WTC11 (cell line): Measurements from ENCODE around the gene CBFA2T3. TPM values are rescaled to one million over a fixed set of nuclear protein-coding genes. Genes with fewer than 3 reads are reported as not detected.
A peak's percentile ranks its signal among the peaks of the same experiment; 100 is the strongest.

Experiments
- ATAC-seq: fragments of 200-7000 bp; cut with Tn5 transposase; 2 replicates; pipeline ENCODE4 v1.10.0; 2021; ENCODE audit warnings: mild to moderate bottlenecking, moderate library complexity
- CTCF ChIA-PET: fragments of 300-600 bp; sonication (Branson Sonifier 250); formaldehyde crosslinking; loops from one replicate; lab custom pipeline; 2021; ENCODE audit warnings: antibody characterized with exemption; lab: Charles Lee
- POLR2A ChIA-PET: fragments of 350-600 bp; sonication (Branson Sonifier 250); formaldehyde crosslinking; loops from one replicate; lab custom pipeline; 2021; ENCODE audit warnings: antibody characterized with exemption; lab: Charles Lee
- DNase-seq: peaks from one replicate; pipeline ENCODE4 v3.0.0; 2021; ENCODE audit warnings: low spot score
- H3K27ac Mint-ChIP-seq: 2 replicates; pipeline ENCODE4 v1.8.0; 2021; ENCODE audit warnings: mixed read lengths
- H3K27me3 Mint-ChIP-seq: 2 replicates; pipeline ENCODE4 v1.8.0; 2021; ENCODE audit warnings: low read depth, mild to moderate bottlenecking, moderate library complexity, mixed read lengths
- H3K36me3 Mint-ChIP-seq: 2 replicates; pipeline ENCODE4 v1.8.0; 2021; ENCODE audit warnings: mixed read lengths
- H3K4me1 Mint-ChIP-seq: 2 replicates; pipeline ENCODE4 v1.8.0; 2022; ENCODE audit warnings: mixed read lengths
- H3K4me3 Mint-ChIP-seq: 2 replicates; pipeline ENCODE4 v1.8.0; 2021; ENCODE audit warnings: mild to moderate bottlenecking, moderate library complexity, mixed read lengths
- H3K9me3 Mint-ChIP-seq: 2 replicates; pipeline ENCODE4 v1.8.0; 2021; ENCODE audit warnings: mixed read lengths
- E2F1 ChIP-seq: sonication (generic); formaldehyde crosslinking; IDR thresholded peaks from 2 replicates; pipeline ENCODE4 v1.8.0; 2022; ENCODE audit warnings: mild to moderate bottlenecking, missing genetic modification reagents
- FOXJ3 ChIP-seq: sonication (generic); formaldehyde crosslinking; IDR thresholded peaks from 2 replicates; pipeline ENCODE4 v1.9.0; 2021; ENCODE audit warnings: missing genetic modification reagents, mild to moderate bottlenecking, borderline replicate concordance
- IRF2 ChIP-seq: sonication (generic); formaldehyde crosslinking; IDR thresholded peaks from 2 replicates; pipeline ENCODE4 v1.8.0; 2022; ENCODE audit warnings: low read depth, missing genetic modification reagents, borderline replicate concordance
- MYBL2 ChIP-seq: sonication (generic); formaldehyde crosslinking; IDR thresholded peaks from 2 replicates; pipeline ENCODE4 v1.8.1; 2023; ENCODE audit warnings: mild to moderate bottlenecking, moderate library complexity, missing genetic modification reagents
- NR2C2 ChIP-seq: sonication (generic); formaldehyde crosslinking; IDR thresholded peaks from 2 replicates; pipeline ENCODE4 v1.8.0; 2022; ENCODE audit warnings: mild to moderate bottlenecking, missing genetic modification reagents
- PRDM15 ChIP-seq: sonication (generic); formaldehyde crosslinking; IDR thresholded peaks from 2 replicates; pipeline ENCODE4 v1.8.0; 2022; ENCODE audit warnings: missing genetic modification reagents
- PRRX2 ChIP-seq: fragments of 250-450 bp; sonication (Bioruptor Pico); IDR thresholded peaks from 2 replicates; pipeline ENCODE4 v1.8.0; 2021; ENCODE audit warnings: mild to moderate bottlenecking
- SMAD4 ChIP-seq: sonication (generic); formaldehyde crosslinking; IDR thresholded peaks from 2 replicates; pipeline ENCODE4 v1.8.0; 2022; ENCODE audit warnings: mild to moderate bottlenecking, missing genetic modification reagents
- ZNF219 ChIP-seq: sonication (generic); formaldehyde crosslinking; IDR thresholded peaks from 2 replicates; pipeline ENCODE4 v1.8.0; 2023; ENCODE audit warnings: missing genetic modification reagents, mild to moderate bottlenecking, borderline replicate concordance
- ZNF423 ChIP-seq: fragments of 250-450 bp; sonication (Bioruptor Pico); IDR thresholded peaks from 2 replicates; pipeline ENCODE4 v2.1.2; 2022; ENCODE audit warnings: mild to moderate bottlenecking, moderate library complexity
- ZSCAN18 ChIP-seq: fragments of 250-450 bp; sonication (Bioruptor Pico); IDR thresholded peaks from 2 replicates; pipeline ENCODE4 v2.1.2; 2022; ENCODE audit warnings: mild to moderate bottlenecking, moderate library complexity
- total RNA-seq: library from RNA; stranded (reverse); gene quantifications from 3 replicates; pipeline ENCODE4 v1.2.3, GENCODE V29; 2021
- TF ChIP-seq, protein P1 (sequence below): sonication (generic); formaldehyde crosslinking; IDR thresholded peaks from 2 replicates; pipeline ENCODE4 v1.8.1; 2022; ENCODE audit warnings: low read depth, mild to moderate bottlenecking, moderate library complexity, missing genetic modification reagents, borderline replicate concordance
- TF ChIP-seq, protein P2 (sequence below): fragments of 250-450 bp; sonication (Bioruptor Pico); IDR thresholded peaks from 2 replicates; pipeline ENCODE4 v1.9.0; 2021; ENCODE audit warnings: mild to moderate bottlenecking

Gene CBFA2T3
- total RNA-seq, 1 experiment from 2014 or later: 2.6 TPM

DNA sequence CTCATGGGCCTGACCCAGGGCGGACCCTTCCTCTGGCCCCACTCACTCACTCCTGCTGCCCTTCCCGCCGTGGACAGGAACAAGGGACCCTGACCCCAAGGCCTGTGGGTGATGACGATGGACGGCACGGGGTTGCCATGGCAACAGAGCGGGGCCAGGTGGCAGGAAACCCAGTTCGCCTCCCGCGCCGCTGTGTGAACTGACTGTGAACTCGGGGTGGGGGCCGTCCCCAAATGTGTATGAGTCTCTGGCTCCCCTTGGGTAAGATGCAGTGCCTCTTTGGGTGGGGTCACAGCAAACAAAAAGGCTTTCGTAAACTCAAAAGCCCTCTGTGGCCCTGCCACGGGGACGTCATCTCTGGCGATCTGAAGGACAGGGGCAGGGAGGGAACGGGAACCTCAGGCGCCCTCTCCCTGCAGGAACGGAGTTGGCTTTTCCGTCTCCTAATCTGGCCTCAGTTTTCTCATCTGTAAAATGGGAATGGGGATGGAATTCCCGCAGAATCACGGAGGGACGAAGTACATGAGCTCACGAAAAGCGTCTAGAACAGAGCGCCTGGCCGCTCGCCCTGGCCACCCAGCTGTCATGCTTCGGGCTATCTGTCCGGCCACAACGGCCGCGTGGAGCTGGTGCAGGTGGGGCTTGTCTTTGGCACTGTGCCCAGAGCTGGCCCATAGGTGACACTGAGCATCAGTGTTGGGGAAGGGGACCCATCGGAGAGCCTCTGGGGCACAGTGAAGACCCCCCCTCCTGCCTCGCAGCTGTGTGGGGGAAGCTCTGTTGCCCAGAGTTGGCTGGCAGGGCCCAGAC is 65.7 kb downstream of the CBFA2T3 start (continued):
- TF ChIP-seq E2F1 (CRISPR knock-in tag): no peak

GRCh38 chr16:88910284-88911135 is 66.5 kb downstream of the CBFA2T3 start:
- H3K27ac Mint-ChIP-seq: peak overlapping the region; percentile 19; the same call in 1 of the 2 replicates
- ChIA-PET CTCF (interaction anchor here (0.6 kb wide), 1 partner anchor 31 kb away, joined by 3 read pairs; no protein-coding TSS in a partner anchor), POLR2A (no interaction called here)
- DNase-seq (no peak), ATAC-seq (no peak)
- H3K9me3 Mint-ChIP-seq: peaks cover 10% of the 10 kb centered on the region; the same call in 1 of the 2 replicates
- no peaks in the 10 kb centered on the region for H3K36me3 Mint-ChIP-seq
- H3K4me3 Mint-ChIP-seq: no peak overlapping the region
- peaks cover 2% of the 10 kb centered on the region; the same call in 1 of the 2 replicates for H3K4me1 Mint-ChIP-seq
- TF ChIP-seq ZNF423 (CRISPR knock-in tag) (no peak), PRDM15 (CRISPR knock-in tag) (peak; percentile 90), MYBL2 (CRISPR knock-in tag) (no peak), IRF2 (CRISPR knock-in tag) (no peak)
- no peaks in the 10 kb centered on the region for H3K27me3 Mint-ChIP-seq

- H3K9me3 Mint-ChIP-seq: peaks cover 10% of the 10 kb centered on the region; the same call in 1 of the 2 replicates
- TF ChIP-seq SMAD4 (no peak), NR2C2 (no peak), ZNF423 (CRISPR knock-in tag) (no peak), FOXJ3 (CRISPR knock-in tag) (no peak), PRRX2 (CRISPR knock-in tag) (no peak), ZNF219 (CRISPR knock-in tag) (no peak), ZSCAN18 (CRISPR knock-in tag) (no peak)
- TF ChIP-seq, protein P1, sequence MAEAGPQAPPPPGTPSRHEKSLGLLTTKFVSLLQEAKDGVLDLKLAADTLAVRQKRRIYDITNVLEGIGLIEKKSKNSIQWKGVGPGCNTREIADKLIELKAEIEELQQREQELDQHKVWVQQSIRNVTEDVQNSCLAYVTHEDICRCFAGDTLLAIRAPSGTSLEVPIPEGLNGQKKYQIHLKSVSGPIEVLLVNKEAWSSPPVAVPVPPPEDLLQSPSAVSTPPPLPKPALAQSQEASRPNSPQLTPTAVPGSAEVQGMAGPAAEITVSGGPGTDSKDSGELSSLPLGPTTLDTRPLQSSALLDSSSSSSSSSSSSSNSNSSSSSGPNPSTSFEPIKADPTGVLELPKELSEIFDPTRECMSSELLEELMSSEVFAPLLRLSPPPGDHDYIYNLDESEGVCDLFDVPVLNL (CRISPR knock-in tag): no peak
- TF ChIP-seq, protein P2, sequence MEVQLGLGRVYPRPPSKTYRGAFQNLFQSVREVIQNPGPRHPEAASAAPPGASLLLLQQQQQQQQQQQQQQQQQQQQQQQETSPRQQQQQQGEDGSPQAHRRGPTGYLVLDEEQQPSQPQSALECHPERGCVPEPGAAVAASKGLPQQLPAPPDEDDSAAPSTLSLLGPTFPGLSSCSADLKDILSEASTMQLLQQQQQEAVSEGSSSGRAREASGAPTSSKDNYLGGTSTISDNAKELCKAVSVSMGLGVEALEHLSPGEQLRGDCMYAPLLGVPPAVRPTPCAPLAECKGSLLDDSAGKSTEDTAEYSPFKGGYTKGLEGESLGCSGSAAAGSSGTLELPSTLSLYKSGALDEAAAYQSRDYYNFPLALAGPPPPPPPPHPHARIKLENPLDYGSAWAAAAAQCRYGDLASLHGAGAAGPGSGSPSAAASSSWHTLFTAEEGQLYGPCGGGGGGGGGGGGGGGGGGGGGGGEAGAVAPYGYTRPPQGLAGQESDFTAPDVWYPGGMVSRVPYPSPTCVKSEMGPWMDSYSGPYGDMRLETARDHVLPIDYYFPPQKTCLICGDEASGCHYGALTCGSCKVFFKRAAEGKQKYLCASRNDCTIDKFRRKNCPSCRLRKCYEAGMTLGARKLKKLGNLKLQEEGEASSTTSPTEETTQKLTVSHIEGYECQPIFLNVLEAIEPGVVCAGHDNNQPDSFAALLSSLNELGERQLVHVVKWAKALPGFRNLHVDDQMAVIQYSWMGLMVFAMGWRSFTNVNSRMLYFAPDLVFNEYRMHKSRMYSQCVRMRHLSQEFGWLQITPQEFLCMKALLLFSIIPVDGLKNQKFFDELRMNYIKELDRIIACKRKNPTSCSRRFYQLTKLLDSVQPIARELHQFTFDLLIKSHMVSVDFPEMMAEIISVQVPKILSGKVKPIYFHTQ (CRISPR knock-in tag): no peak
- H3K27me3 Mint-ChIP-seq: no peaks in the 10 kb centered on the region
- H3K27ac Mint-ChIP-seq: no peak overlapping the region
- ChIA-PET CTCF (interaction anchor here (0.6 kb wide), 1 partner anchor 32 kb away, joined by 3 read pairs; no protein-coding TSS in a partner anchor), POLR2A (no interaction called here)
- no peaks in the 10 kb centered on the region for H3K36me3 Mint-ChIP-seq
- no peak overlapping the region for H3K4me3 Mint-ChIP-seq
- ATAC-seq (no peak), DNase-seq (no peak)
- peaks cover 2% of the 10 kb centered on the region; the same call in 1 of the 2 replicates for H3K4me1 Mint-ChIP-seq
Measured at GRCh38 chr16:88909431-88910210, 67.4 kb downstream of the CBFA2T3 start.
